HG03342 (cell line): ENCODE results near the gene DENND1A.

Experiments
- ATAC-seq: cut with Tn5 transposase; IDR thresholded peaks from one replicate; pipeline ENCODE4 v1.9.1; 2021; ENCODE audit warnings: mild to moderate bottlenecking, moderate library complexity; ENCODE audit not compliant: unreplicated experiment

The DENND1A gene

GRCh38 chr9:123368536-123369153 lies 561.3 kb downstream of the DENND1A start:
- no peak for ATAC-seq

GRCh38 chr9:123368023-123368422 lies 561.9 kb downstream of the DENND1A start:
- ATAC-seq, result no peak

GRCh38 chr9:123365881-123366528 lies 563.9 kb downstream of the DENND1A start:
- no peak for ATAC-seq

- no peak for ATAC-seq
Measured at GRCh38 chr9:123365287-123365880, 564.5 kb downstream of the DENND1A start.

- no peak for ATAC-seq
Measured at GRCh38 chr9:123364241-123364824, 565.6 kb downstream of the DENND1A start.

- ATAC-seq, result no peak
Measured at GRCh38 chr9:123362856-123363255, 567.1 kb downstream of the DENND1A start.

GRCh38 chr9:123361731-123362510 lies 568.0 kb downstream of the DENND1A start:
- no peak for ATAC-seq

- ATAC-seq, result no peak
Measured at GRCh38 chr9:123361086-123361730, 568.7 kb downstream of the DENND1A start.

- peak; percentile 53 for ATAC-seq
Measured at GRCh38 chr9:123360161-123361085, 569.5 kb downstream of the DENND1A start.

GRCh38 chr9:123359546-123359945 lies 570.4 kb downstream of the DENND1A start:
- no peak for ATAC-seq

GRCh38 chr9:123359106-123359505 lies 570.8 kb downstream of the DENND1A start:
- no peak for ATAC-seq

- ATAC-seq, result no peak
Measured at GRCh38 chr9:123358181-123358905, 571.6 kb downstream of the DENND1A start.

- no peak for ATAC-seq
Measured at GRCh38 chr9:123357743-123358059, 572.2 kb downstream of the DENND1A start.

- no peak for ATAC-seq
Measured at GRCh38 chr9:123356851-123357742, 572.8 kb downstream of the DENND1A start.

- no peak for ATAC-seq
Measured at GRCh38 chr9:123355761-123356431, 574.0 kb downstream of the DENND1A start, which contains the start of gene CRB2. TSS of gene CRB2 (plus strand) at chr9:123356197. CDS start at chr9:123356261, 64 bp downstream.

- no peak for ATAC-seq
Measured at GRCh38 chr9:123354806-123355508, 575.0 kb downstream of the DENND1A start.
